ENCODE data around the gene ELF1.
"Not testable (repeated sequence)": the region's sequence is repeated elsewhere in the genome, so short reads cannot be mapped to it uniquely, and the experiment has no call there.

The ELF1 gene

GRCh38 chr13:40886017-40886416 is 133.1 kb downstream of the ELF1 start:
- DNase-seq (ENCODE audit: low read depth): no peak

- DNase-seq (ENCODE audit: low read depth): not testable (repeated sequence)
Measured at GRCh38 chr13:40884175-40884574, 134.9 kb downstream of the ELF1 start.
